Tibial artery (tissue), 4 donors: ENCODE measurements around the gene CD63.
A peak's percentile ranks its signal among the peaks of the same experiment; 100 is the strongest.

Experiments
- DNase-seq, 2 donors: peaks; one replicate each; pipeline ENCODE4 v3.0.0-alpha.2; 2019
- H3K27ac ChIP-seq, 2 donors: fragments of 200-600 bp; sonication (generic) in 1 of 2; 1 replicate in 1 of 2; 2 replicates in 1 of 2; pipeline ENCODE4 v1.5.1; 2018 to 2019; ENCODE audit warnings: mild to moderate bottlenecking in 1 of 2
- H3K27me3 ChIP-seq, 2 donors: fragments of 200-600 bp; sonication (generic) in 1 of 2; one replicate each; pipeline versions ENCODE4 v1.5.1 to v1.6.0; 2016 to 2019
- H3K36me3 ChIP-seq, 3 donors: fragments of 200-600 bp; sonication (generic) in 2 of 3; one replicate each; pipeline ENCODE4 v1.5.1; 2016 to 2019; ENCODE audit warnings: mild to moderate bottlenecking in 2 of 3
- H3K4me1 ChIP-seq, 4 donors: fragments of 200-600 bp; sonication (generic) in 2 of 4; 1 replicate in 3 of 4; 2 replicates in 1 of 4; pipeline ENCODE4 v1.5.1; 2016 to 2019
- H3K4me3 ChIP-seq, 2 donors: fragments of 200-600 bp; sonication (generic) in 1 of 2; 1 replicate in 1 of 2; 2 replicates in 1 of 2; pipeline ENCODE4 v1.5.1; 2018 to 2019; ENCODE audit warnings: mild to moderate bottlenecking in 2 of 2
- H3K9me3 ChIP-seq, 3 donors: fragments of 200-600 bp; sonication (generic) in 1 of 3; one replicate each; pipeline ENCODE4 v1.5.1; 2016 to 2019
- intact Hi-C: fragments of 100-400 bp; cut with DNase I; formaldehyde crosslinking; loops from one replicate; pipeline ENCODE4 v1.15.0; 2023; ENCODE audit warnings: low total_unique reads
- TF ChIP-seq, protein P1 (sequence below), 2 experiments: fragments of 200-600 bp in 1 of 2; fragments of 450-650 bp in 1 of 2; IDR thresholded peaks; one replicate each; pipeline ENCODE4 v1.5.1; 2017 to 2019; ENCODE audit warnings: antibody characterized with exemption in 2 of 2, mild to moderate bottlenecking in 1 of 2, moderate library complexity in 1 of 2

The CD63 gene

DNA sequence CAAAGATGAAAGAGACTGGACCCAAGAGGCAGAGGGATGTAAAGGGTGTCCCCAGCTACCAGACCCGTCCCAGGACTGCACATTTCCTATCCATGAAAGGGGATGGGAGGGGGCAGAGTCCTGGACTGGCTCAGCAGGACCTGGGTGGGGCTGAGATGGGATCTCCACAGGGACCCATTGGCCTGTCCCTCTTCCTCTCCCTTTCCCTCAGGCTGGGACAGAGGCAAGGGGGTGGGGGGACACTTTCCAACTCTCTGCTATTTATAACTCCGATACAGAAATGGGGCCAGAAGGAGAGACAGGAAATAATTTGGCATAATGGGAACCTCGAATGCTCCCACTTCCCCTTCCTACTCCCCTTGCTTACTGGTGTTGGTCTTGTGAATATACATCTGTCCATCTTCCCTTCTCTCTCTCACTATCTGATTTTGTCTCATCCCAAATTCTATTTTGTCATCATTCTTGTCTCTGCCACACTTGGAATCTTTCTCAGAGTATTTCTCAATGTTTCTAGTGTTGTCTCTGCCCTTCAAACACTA is 20.0 kb downstream of the CD63 start:
- DNase-seq: no peak
- Histone ChIP-seq H3K27me3 (no peaks in the 10 kb centered on the region), H3K36me3 (no peaks in the 10 kb centered on the region), H3K27ac (peak overlapping the region; percentile 96 to 98), H3K9me3 (no peaks in the 10 kb centered on the region), H3K4me3 (peak overlapping the region; percentile 94 to 96), H3K4me1 (peaks cover 0 to 74% (median 41%) of the 10 kb centered on the region in 4 donors)
- TF ChIP-seq, protein P1, sequence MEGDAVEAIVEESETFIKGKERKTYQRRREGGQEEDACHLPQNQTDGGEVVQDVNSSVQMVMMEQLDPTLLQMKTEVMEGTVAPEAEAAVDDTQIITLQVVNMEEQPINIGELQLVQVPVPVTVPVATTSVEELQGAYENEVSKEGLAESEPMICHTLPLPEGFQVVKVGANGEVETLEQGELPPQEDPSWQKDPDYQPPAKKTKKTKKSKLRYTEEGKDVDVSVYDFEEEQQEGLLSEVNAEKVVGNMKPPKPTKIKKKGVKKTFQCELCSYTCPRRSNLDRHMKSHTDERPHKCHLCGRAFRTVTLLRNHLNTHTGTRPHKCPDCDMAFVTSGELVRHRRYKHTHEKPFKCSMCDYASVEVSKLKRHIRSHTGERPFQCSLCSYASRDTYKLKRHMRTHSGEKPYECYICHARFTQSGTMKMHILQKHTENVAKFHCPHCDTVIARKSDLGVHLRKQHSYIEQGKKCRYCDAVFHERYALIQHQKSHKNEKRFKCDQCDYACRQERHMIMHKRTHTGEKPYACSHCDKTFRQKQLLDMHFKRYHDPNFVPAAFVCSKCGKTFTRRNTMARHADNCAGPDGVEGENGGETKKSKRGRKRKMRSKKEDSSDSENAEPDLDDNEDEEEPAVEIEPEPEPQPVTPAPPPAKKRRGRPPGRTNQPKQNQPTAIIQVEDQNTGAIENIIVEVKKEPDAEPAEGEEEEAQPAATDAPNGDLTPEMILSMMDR (IDR thresholded peaks at IDR 0.05): no peak
- intact Hi-C loops: no loop called here

DNA sequence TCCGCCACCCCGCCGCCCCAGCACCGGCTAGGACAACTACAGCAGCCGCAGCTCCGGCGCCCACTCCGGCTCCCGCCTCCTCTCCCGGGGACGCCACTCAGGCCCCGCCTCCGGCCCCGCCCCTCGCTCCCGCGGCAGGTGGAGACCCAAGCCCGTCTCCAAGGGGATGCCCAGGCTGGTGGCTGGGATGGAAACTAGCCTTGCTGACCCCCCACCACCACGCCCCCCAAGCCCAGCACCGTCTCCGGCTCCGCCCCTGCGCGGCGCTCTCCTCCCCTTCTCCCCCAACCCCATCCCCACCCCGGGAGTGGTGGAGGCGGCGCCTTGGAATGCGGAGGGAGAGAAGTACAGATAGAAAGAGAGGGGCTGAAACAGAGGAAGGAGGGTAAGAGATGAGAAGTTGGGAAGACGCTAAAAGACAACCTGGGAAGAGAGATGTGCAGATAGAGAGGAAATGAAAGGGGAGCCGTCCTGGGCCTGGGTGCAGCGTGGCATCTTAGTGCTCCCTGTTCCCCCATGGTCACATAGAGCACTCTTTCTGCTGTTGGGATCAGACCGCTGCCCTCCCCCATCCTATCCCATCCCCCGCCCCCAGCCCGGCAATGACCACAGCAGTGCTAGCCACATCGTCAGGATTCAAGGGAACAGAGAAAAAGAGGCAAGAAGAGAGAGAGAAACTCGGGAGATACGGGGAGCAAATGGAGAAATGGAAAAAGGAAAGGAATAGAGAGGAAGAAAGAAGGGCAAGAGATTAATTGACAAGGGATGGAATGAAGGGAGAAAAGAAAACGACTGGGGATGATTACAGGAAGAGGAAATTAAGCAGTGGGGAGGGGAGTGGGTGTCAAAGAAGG is 20.7 kb downstream of the CD63 start, which contains the start of gene ITGA7:
Gene ITGA7 (minus strand): TSS at position 64 of the 854 bp plus-strand sequence. CDS start 222 bp downstream, outside the sequence.
- H3K9me3 ChIP-seq: no peaks in the 10 kb centered on the region
- H3K27ac ChIP-seq: peak within 1 kb of the TSS; percentile 96 to 98
- H3K27me3 ChIP-seq: no peaks in the 10 kb centered on the region
- peak; percentile 59 to 93 for DNase-seq
- intact Hi-C loops: no loop called here
- H3K4me1 ChIP-seq: peaks cover 0 to 74% (median 43%) of the 10 kb centered on the region in 4 donors
- H3K36me3 ChIP-seq: no peaks in the 10 kb centered on the region
- TF ChIP-seq, protein P1 (IDR thresholded peaks at IDR 0.05): no peak
- peak within 1 kb of the TSS; percentile 94 to 96 for H3K4me3 ChIP-seq

DNA sequence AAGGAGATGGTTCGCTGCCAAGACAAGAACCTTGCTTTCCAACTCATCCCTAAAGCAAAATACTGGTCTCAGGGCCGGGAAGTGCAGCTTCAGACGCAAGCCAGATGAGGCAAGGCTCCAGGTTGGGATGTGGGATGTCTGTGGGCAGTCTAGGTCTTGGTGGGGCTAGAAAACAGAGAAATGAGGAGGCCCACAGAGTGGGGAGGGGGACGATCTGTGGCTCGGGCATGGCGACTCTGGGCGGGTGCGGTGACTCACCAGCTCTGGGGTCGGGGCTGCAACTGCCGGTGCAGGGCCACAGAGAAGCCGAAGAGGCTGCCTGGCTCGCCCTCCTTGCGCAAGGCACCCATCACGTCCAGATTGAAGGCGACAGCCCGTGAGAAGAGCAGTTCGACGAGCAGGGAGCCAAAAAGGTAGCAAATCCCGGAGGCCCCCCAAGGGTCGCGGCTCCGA is 21.6 kb downstream of the CD63 start:
- H3K4me1 ChIP-seq: peaks cover 0 to 74% (median 44%) of the 10 kb centered on the region in 4 donors
- H3K4me3 ChIP-seq: peak overlapping the region; percentile 94 to 96
- H3K27ac ChIP-seq: peak overlapping the region; percentile 96 to 98
- no peaks in the 10 kb centered on the region for H3K9me3 ChIP-seq
- intact Hi-C loops: no loop called here
- no peaks in the 10 kb centered on the region for H3K27me3 ChIP-seq
- no peaks in the 10 kb centered on the region for H3K36me3 ChIP-seq
- TF ChIP-seq, protein P1 (IDR thresholded peaks at IDR 0.05): no peak
- peak in 1 of 2 donors; percentile 77 for DNase-seq

DNA sequence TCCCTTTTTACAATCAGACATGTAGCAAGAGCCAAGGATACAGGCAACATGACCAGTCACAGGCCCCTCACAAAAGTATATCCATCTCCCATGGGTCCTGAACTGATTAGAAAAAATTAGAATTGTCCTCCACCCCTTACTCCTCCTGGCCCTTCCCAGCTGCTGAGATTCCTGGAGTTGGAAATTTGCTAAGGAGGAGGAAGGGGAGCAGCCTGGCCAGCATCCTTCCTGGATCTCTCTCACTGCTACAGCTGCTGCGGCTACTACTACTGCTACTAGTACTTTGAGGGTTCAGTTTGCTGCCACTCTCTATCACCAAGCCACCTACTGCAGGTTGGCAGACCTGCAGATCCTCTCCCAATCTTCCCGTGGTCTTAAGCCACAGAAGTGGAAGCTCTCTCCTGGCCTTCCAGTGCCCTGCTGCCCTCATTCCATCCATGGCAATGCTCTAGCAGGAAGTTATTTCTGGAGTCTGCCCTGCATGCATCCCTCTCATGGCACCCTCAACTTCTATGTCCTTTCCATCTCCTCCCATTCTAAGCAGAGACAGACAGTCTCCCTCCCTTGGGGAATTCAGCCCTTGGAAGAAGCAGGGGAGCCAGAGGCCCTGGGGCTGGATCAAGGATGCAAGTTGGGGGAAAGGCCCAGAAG is 22.1 kb downstream of the CD63 start:
- no peak for DNase-seq
- TF ChIP-seq, protein P1 (IDR thresholded peaks at IDR 0.05): no peak
- Histone ChIP-seq H3K9me3 (no peaks in the 10 kb centered on the region), H3K27me3 (no peaks in the 10 kb centered on the region), H3K27ac (peak overlapping the region; percentile 96 to 98), H3K4me3 (peak overlapping the region; percentile 94 to 96), H3K36me3 (no peaks in the 10 kb centered on the region), H3K4me1 (peaks cover 0 to 74% (median 44%) of the 10 kb centered on the region in 4 donors)
- intact Hi-C loops: no loop called here

DNA sequence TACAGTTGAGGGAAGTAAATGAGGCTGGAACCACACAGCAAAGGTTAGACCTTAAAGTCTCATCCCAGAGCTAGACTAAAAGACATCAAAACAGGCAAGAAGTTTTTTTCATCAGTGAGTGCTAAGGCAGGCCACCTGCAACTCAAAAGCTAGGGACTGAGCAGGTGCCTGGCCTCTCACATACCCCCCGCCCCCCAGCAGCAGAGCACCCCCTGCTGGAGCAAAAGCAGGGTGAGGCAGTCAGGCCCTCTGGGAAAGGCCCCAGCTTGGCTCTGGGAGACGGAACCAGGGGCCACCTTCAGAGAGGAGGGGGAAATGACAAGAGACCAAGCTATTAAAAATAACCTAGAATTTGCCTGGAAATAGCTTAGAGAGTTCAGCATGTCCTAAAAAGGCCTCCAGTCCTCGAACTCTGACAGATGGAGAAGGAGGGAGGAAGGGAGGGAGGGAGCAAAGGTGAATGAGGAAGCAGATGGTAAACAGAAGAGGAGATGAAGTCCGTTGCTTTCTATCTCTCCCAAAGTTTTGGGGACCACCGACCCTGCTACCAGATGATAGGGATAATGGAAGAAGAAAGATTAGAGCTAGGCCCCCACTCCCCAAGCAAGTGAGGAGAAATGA is 22.9 kb downstream of the CD63 start:
- peak overlapping the region; percentile 94 to 96 for H3K4me3 ChIP-seq

More for the DNA sequence above, 22.9 kb downstream of the CD63 start:
- TF ChIP-seq, protein P1 (IDR thresholded peaks at IDR 0.05): peak; percentile 45 to 55
- H3K4me1 ChIP-seq: peaks cover 0 to 74% (median 51%) of the 10 kb centered on the region in 4 donors
- H3K27me3 ChIP-seq: no peaks in the 10 kb centered on the region
- H3K36me3 ChIP-seq: no peaks in the 10 kb centered on the region
- DNase-seq: no peak
- peak overlapping the region; percentile 96 to 98 for H3K27ac ChIP-seq
- intact Hi-C loops: no loop called here
- no peaks in the 10 kb centered on the region for H3K9me3 ChIP-seq
